HepG2 (cell line): ENCODE results near the gene SQOR. TPM values are rescaled to one million over a fixed set of nuclear protein-coding genes. Genes with fewer than 3 reads are reported as not detected.
A peak's percentile ranks its signal among the peaks of the same experiment; 100 is the strongest.

Experiments used
- ATAC-seq: fragments of 200-7000 bp; cut with Tn5 transposase; 3 replicates; pipeline ENCODE4 v1.9.1; 2020; ENCODE audit warnings: mild to moderate bottlenecking, moderate library complexity
- BruUV-seq: library from RNA; stranded (reverse); fragments of 400-500 nt; replicated peaks from 2 replicates; lab custom pipeline; 2021; lab: Mats Ljungman, UMichigan
- CTCF ChIA-PET: fragments of 300-600 bp; formaldehyde crosslinking; extraction: SDS; loops from one replicate; lab custom pipeline; 2021; ENCODE audit warnings: low total read pairs, inconsistent platforms, low intra/inter-chr PET ratio; lab: Yijun Ruan, JAX
- POLR2A ChIA-PET: fragments of 350-600 bp; sonication (Branson Sonifier 250); formaldehyde crosslinking; loops from one replicate; lab custom pipeline; 2020; ENCODE audit warnings: antibody characterized with exemption, inconsistent platforms; lab: Yijun Ruan, JAX
- DNase-seq: peaks from one replicate; pipeline ENCODE4 v3.0.0-alpha.2; 2015; ENCODE audit warnings: low spot score
- FAIRE-seq: peaks from 3 replicates; lab custom pipeline; 2011; peaks lifted over from hg19 to GRCh38; lab: Jason Lieb, UNC
- H2AFZ ChIP-seq: one replicate; pipeline ENCODE4 v1.6.1; 2011; ENCODE audit warnings: low read length, inconsistent platforms
- H3K27ac ChIP-seq: fragments of 300-600 bp; 3 replicates; pipeline ENCODE4 v1.8.0; 2011; ENCODE audit warnings: mixed run types, mild to moderate bottlenecking, mixed read lengths, low read length, inconsistent platforms; ENCODE audit not compliant: insufficient read depth; ENCODE audit errors: extremely low read length
- H3K27me3 ChIP-seq, 2 experiments: fragments of 200-600 bp in 1 of 2; 2 replicates in 1 of 2; 3 replicates in 1 of 2; pipeline versions ENCODE4 v1.6.0 to v1.8.0; 2011; ENCODE audit warnings: low read length in 2 of 2, mild to moderate bottlenecking in 2 of 2, moderate library complexity in 2 of 2, inconsistent platforms in 1 of 2; ENCODE audit not compliant: insufficient read depth in 2 of 2, control insufficient read depth in 1 of 2
- H3K36me3 ChIP-seq, 2 experiments: fragments of 200-600 bp in 1 of 2; replicated peaks in 1 of 2; 2 replicates in 1 of 2; 3 replicates in 1 of 2; pipeline versions ENCODE4 v1.5.1 to v1.8.0; 2011; ENCODE audit warnings: low read length in 2 of 2, inconsistent platforms in 1 of 2; ENCODE audit not compliant: insufficient read depth in 2 of 2, control insufficient read depth in 1 of 2
- H3K4me1 ChIP-seq: 2 replicates; pipeline ENCODE4 v1.5.1; 2012; ENCODE audit warnings: low read length, inconsistent platforms; ENCODE audit not compliant: insufficient read depth
- H3K4me2 ChIP-seq: 2 replicates; pipeline ENCODE4 v1.6.0; 2011; ENCODE audit warnings: low read depth, low read length, inconsistent platforms
- H3K4me3 ChIP-seq, 3 experiments: fragments of 200-600 bp in 1 of 3; sonication (generic), shearing (Covaris generic) in 1 of 3; replicated peaks in 1 of 3; 2 replicates each; pipeline ENCODE4 v1.5.1; 2011 to 2016; ENCODE audit warnings: low read length in 3 of 3, inconsistent platforms in 2 of 3, low read depth in 2 of 3, mild to moderate bottlenecking in 2 of 3, control low read depth in 1 of 3, mixed read lengths in 1 of 3; ENCODE audit not compliant: insufficient read depth in 1 of 3
- H3K79me2 ChIP-seq: one replicate; pipeline ENCODE4 v1.6.1; 2011; ENCODE audit warnings: low read length, inconsistent platforms; ENCODE audit not compliant: insufficient read depth
- H3K9ac ChIP-seq: 2 replicates; pipeline ENCODE4 v1.6.0; 2011; ENCODE audit warnings: mild to moderate bottlenecking, low read depth, low read length, inconsistent platforms; ENCODE audit not compliant: insufficient read depth
- H3K9me3 ChIP-seq: 2 replicates; pipeline ENCODE4 v1.5.1; 2012; ENCODE audit warnings: mild to moderate bottlenecking, low read length
- H4K20me1 ChIP-seq: 2 replicates; pipeline ENCODE4 v1.6.0; 2011; ENCODE audit warnings: inconsistent platforms, mild to moderate bottlenecking, low read length, moderate library complexity; ENCODE audit not compliant: insufficient read depth
- AHR ChIP-seq: IDR thresholded peaks from 2 replicates; pipeline ENCODE4 v1.6.1; 2018; ENCODE audit warnings: missing genetic modification reagents, missing compliant biosample characterization
- BCL6 ChIP-seq: IDR thresholded peaks from 2 replicates; pipeline ENCODE4 v1.6.1; 2016; ENCODE audit warnings: missing genetic modification reagents, missing compliant biosample characterization
- FOXC1 ChIP-seq: sonication (generic); formaldehyde crosslinking; IDR thresholded peaks from 2 replicates; pipeline ENCODE4 v1.8.0; 2022; ENCODE audit warnings: mild to moderate bottlenecking, missing genetic modification reagents, borderline replicate concordance
- GABPB1 ChIP-seq: IDR thresholded peaks from 2 replicates; pipeline ENCODE4 v1.6.1; 2016; ENCODE audit warnings: mild to moderate bottlenecking, missing genetic modification reagents, moderate library complexity, missing compliant biosample characterization
- HNF4A ChIP-seq: sonication (generic); formaldehyde crosslinking; IDR thresholded peaks from 2 replicates; pipeline ENCODE4 v1.4.0; 2020; ENCODE audit warnings: missing genetic modification reagents
- KAT8 ChIP-seq: IDR thresholded peaks from 2 replicates; pipeline ENCODE4 v1.6.1; 2016; ENCODE audit warnings: missing genetic modification reagents, missing compliant biosample characterization
- KDM6A ChIP-seq: IDR thresholded peaks from 2 replicates; pipeline ENCODE4 v1.6.1; 2016; ENCODE audit warnings: low read depth
- KLF6 ChIP-seq: IDR thresholded peaks from 2 replicates; pipeline ENCODE4 v1.8.0; 2016; ENCODE audit warnings: missing biosample characterization, missing genetic modification reagents
- RAD51 ChIP-seq: fragments of 450-650 bp; IDR thresholded peaks from 2 replicates; pipeline ENCODE4 v1.6.1; 2016; ENCODE audit warnings: borderline replicate concordance
- RARA ChIP-seq: IDR thresholded peaks from 2 replicates; pipeline ENCODE4 v1.6.1; 2016; ENCODE audit warnings: missing genetic modification reagents, missing compliant biosample characterization
- RFX1 ChIP-seq: fragments of 450-650 bp; IDR thresholded peaks from 2 replicates; pipeline ENCODE4 v1.6.1; 2017
- SPEN ChIP-seq: sonication (generic); formaldehyde crosslinking; IDR thresholded peaks from 2 replicates; pipeline ENCODE4 v1.5.1; 2020; ENCODE audit warnings: low read depth, mild to moderate bottlenecking, missing genetic modification reagents
- TEAD3 ChIP-seq: optimal IDR thresholded peaks from 2 replicates; pipeline ENCODE3; 2016; ENCODE audit warnings: borderline replicate concordance
- ZNF101 ChIP-seq: sonication (generic); formaldehyde crosslinking; IDR thresholded peaks from 2 replicates; pipeline ENCODE4 v1.4.0; 2020; ENCODE audit warnings: mild to moderate bottlenecking, low read depth, missing genetic modification reagents, borderline replicate concordance
- ZSCAN31 ChIP-seq: sonication (generic); formaldehyde crosslinking; IDR thresholded peaks from 2 replicates; pipeline ENCODE4 v1.5.0; 2020; ENCODE audit warnings: low read depth, mild to moderate bottlenecking, missing genetic modification reagents
- WGBS: methylation state at CpG from one replicate; pipeline ENCODE4 v1.1.6; 2017; ENCODE audit warnings: low lambda C conversion rate; 5-methylcytosine and 5-hydroxymethylcytosine counted together
- in situ Hi-C: cut with HindIII; loops from 2 replicates; pipeline ENCODE4 v1.10.0; 2017; ENCODE audit warnings: low pct_unique_long_range_greater_than_20kb; ENCODE audit not compliant: extremely low pct_ligation_motif_present
- intact Hi-C: fragments of 100-400 bp; cut with micrococcal nuclease; formaldehyde crosslinking; loops from one replicate; pipeline ENCODE4 v1.10.0; 2022; ENCODE audit not compliant: unreplicated experiment
- polyA plus RNA-seq, 8 experiments: library from polyadenylated mRNA; depleted of rRNA in 3 of 8; stranded (reverse) in 7 of 8; unstranded in 1 of 8; fragments of >200 nt; fragmentation: Illumina TruSeq in 4 of 8; extraction: Trizol in 4 of 8; gene quantifications; 2 replicates each; pipeline versions ENCODE4 v1.2.1 to v1.2.3, GENCODE V29; 2011 to 2016; ENCODE audit warnings: low read depth in 4 of 8, missing spikeins in 1 of 8, mixed read lengths in 1 of 8; ENCODE audit not compliant: insufficient read depth in 1 of 8
- total RNA-seq, 5 experiments: library from RNA; depleted of rRNA; stranded (reverse); fragments of >200 nt; fragmentation: Illumina TruSeq; extraction: Trizol; gene quantifications; 2 replicates each; pipeline ENCODE4 v1.2.3, GENCODE V29; 2016; ENCODE audit warnings: low read depth in 1 of 5
- TF ChIP-seq, protein P1 (sequence below): IDR thresholded peaks from 2 replicates; pipeline ENCODE4 v1.6.1; 2016; ENCODE audit warnings: control low read depth
- TF ChIP-seq, protein P2 (sequence below): sonication (generic); formaldehyde crosslinking; IDR thresholded peaks from 2 replicates; pipeline ENCODE4 v1.4.0; 2020; ENCODE audit warnings: low read depth, mild to moderate bottlenecking, missing genetic modification reagents
- TF ChIP-seq, protein P3 (sequence below): IDR thresholded peaks from 2 replicates; pipeline ENCODE4 v1.6.1; 2016; ENCODE audit warnings: missing compliant biosample characterization, missing genetic modification reagents, borderline replicate concordance
- TF ChIP-seq, protein P4 (sequence below): sonication (generic); formaldehyde crosslinking; IDR thresholded peaks from 2 replicates; pipeline ENCODE4 v1.5.1; 2020; ENCODE audit warnings: mild to moderate bottlenecking, moderate library complexity, missing genetic modification reagents
- TF ChIP-seq, protein P5 (sequence below): sonication (generic); formaldehyde crosslinking; IDR thresholded peaks from 2 replicates; pipeline ENCODE4 v1.4.0; 2020; ENCODE audit warnings: missing genetic modification reagents, mild to moderate bottlenecking, borderline replicate concordance

The SQOR gene
- total and polyA plus RNA-seq, 2 of the 13 experiments (the other 11 are each of a cell fraction or from before 2014, with no cell fraction given): 19.3 to 19.4 TPM

DNA sequence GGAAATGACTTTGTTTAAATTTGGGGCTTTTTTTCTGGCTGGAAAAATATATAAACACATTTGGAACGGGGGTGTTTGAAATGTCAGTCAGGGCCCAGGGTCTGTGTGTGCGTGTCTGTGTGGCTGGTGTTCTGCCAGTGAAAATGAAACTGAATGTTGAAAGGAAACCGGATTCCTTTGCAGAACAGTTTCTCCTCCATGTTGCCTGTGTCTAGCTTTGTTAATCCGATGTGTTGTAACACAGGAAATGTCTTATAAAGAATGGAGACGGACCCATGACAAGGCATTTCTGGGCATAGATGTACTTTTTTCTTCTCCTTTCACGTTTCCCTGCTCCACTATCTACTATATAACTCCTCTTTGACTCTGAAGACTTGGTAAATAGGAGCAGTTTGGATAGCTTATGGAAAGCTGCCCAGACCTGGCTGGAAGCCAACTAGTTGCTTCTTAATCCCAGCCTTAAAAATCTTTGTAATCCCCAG lies 2.8 kb downstream of the SQOR start:
- H3K4me1 ChIP-seq: peaks cover 57% of the 10 kb centered on the region
- H2AFZ ChIP-seq: peak overlapping the region; percentile 71
- H3K9me3 ChIP-seq: no peaks in the 10 kb centered on the region
- ChIA-PET POLR2A (interaction anchor here (1.0 to 1.7 kb wide), 2 partner anchors 11 to 50 kb away, joined by 4 to 10 read pairs; partner anchors contain the start of gene BLOC1S6), CTCF (no interaction called here)
- no peaks in the 10 kb centered on the region for H3K79me2 ChIP-seq
- TSS peak; percentile 32 for BruUV-seq
- H3K27ac ChIP-seq: peak overlapping the region; percentile 74
- intact Hi-C loops: loop anchor here (5.0 to 10.0 kb wide), 2 partner anchors 53 to 160 kb away; partner anchors contain the start of gene BLOC1S6
- no peaks in the 10 kb centered on the region; a peak in 1 of 5 replicates for H3K27me3 ChIP-seq
- no peaks in the 10 kb centered on the region for H3K36me3 ChIP-seq
- WGBS: 7% methylated on average over 6 of the region's 6 CpGs
- in situ Hi-C loops: no loop called here
- FAIRE-seq: peak; percentile 71
- H3K4me3 ChIP-seq: peak overlapping the region; percentile 0 to 36 (median 27); a peak in 2 of 6 replicates
- H3K9ac ChIP-seq: peak overlapping the region; percentile 42
- peak overlapping the region; percentile 66 for H3K4me2 ChIP-seq
- DNase-seq: peak; percentile 80
- ATAC-seq: no peak
- no peaks in the 10 kb centered on the region for H4K20me1 ChIP-seq
- TF ChIP-seq, protein P1, sequence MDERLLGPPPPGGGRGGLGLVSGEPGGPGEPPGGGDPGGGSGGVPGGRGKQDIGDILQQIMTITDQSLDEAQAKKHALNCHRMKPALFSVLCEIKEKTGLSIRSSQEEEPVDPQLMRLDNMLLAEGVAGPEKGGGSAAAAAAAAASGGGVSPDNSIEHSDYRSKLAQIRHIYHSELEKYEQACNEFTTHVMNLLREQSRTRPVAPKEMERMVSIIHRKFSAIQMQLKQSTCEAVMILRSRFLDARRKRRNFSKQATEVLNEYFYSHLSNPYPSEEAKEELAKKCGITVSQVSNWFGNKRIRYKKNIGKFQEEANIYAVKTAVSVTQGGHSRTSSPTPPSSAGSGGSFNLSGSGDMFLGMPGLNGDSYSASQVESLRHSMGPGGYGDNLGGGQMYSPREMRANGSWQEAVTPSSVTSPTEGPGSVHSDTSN (CRISPR knock-in tag): no peak
- TF ChIP-seq BCL6 (CRISPR knock-in tag) (0 out of 2 replicates have a peak, but pooled peaks have one; percentile 11), SPEN (CRISPR knock-in tag) (no peak), GABPB1 (0 out of 2 replicates have a peak, but pooled peaks have one; percentile 4), FOXC1 (CRISPR knock-in tag) (no peak), RARA (CRISPR knock-in tag) (no peak), ZNF101 (CRISPR knock-in tag) (no peak), ZSCAN31 (no peak), RFX1 (no peak), RAD51 (no peak), AHR (CRISPR knock-in tag) (no peak), HNF4A (no peak), TEAD3 (CRISPR knock-in tag) (peak; percentile 25), KLF6 (CRISPR knock-in tag) (no peak), KAT8 (CRISPR knock-in tag) (peak; percentile 47; the same call in 1 of the 2 replicates), KDM6A (CRISPR knock-in tag) (no peak)
- TF ChIP-seq, protein P2, sequence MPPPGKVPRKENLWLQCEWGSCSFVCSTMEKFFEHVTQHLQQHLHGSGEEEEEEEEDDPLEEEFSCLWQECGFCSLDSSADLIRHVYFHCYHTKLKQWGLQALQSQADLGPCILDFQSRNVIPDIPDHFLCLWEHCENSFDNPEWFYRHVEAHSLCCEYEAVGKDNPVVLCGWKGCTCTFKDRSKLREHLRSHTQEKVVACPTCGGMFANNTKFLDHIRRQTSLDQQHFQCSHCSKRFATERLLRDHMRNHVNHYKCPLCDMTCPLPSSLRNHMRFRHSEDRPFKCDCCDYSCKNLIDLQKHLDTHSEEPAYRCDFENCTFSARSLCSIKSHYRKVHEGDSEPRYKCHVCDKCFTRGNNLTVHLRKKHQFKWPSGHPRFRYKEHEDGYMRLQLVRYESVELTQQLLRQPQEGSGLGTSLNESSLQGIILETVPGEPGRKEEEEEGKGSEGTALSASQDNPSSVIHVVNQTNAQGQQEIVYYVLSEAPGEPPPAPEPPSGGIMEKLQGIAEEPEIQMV (CRISPR knock-in tag): no peak
- TF ChIP-seq, protein P3, sequence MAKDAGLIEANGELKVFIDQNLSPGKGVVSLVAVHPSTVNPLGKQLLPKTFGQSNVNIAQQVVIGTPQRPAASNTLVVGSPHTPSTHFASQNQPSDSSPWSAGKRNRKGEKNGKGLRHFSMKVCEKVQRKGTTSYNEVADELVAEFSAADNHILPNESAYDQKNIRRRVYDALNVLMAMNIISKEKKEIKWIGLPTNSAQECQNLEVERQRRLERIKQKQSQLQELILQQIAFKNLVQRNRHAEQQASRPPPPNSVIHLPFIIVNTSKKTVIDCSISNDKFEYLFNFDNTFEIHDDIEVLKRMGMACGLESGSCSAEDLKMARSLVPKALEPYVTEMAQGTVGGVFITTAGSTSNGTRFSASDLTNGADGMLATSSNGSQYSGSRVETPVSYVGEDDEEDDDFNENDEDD (CRISPR knock-in tag): no peak
- TF ChIP-seq, protein P4, sequence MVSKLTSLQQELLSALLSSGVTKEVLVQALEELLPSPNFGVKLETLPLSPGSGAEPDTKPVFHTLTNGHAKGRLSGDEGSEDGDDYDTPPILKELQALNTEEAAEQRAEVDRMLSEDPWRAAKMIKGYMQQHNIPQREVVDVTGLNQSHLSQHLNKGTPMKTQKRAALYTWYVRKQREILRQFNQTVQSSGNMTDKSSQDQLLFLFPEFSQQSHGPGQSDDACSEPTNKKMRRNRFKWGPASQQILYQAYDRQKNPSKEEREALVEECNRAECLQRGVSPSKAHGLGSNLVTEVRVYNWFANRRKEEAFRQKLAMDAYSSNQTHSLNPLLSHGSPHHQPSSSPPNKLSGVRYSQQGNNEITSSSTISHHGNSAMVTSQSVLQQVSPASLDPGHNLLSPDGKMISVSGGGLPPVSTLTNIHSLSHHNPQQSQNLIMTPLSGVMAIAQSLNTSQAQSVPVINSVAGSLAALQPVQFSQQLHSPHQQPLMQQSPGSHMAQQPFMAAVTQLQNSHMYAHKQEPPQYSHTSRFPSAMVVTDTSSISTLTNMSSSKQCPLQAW (CRISPR knock-in tag): no peak
- TF ChIP-seq, protein P5, sequence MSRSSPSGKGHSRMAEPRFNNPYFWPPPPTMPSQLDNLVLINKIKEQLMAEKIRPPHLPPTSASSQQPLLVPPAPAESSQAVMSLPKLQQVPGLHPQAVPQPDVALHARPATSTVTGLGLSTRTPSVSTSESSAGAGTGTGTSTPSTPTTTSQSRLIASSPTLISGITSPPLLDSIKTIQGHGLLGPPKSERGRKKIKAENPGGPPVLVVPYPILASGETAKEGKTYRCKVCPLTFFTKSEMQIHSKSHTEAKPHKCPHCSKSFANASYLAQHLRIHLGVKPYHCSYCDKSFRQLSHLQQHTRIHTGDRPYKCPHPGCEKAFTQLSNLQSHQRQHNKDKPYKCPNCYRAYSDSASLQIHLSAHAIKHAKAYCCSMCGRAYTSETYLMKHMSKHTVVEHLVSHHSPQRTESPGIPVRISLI: no peak
